Stimulated activated naive B cell treated with anti-CD40 and anti-IgM and Interleukin-4, amounts not matched to agents 10 μg/mL and 1 μg/mL and 100 μg/mL, for 72 hours (primary cell): ENCODE results near the gene DTNA.
A peak's percentile ranks its signal among the peaks of the same experiment; 100 is the strongest.
"Not testable (repeated sequence)": the region's sequence is repeated elsewhere in the genome, so short reads cannot be mapped to it uniquely, and the experiment has no call there.

Experiments used
- ATAC-seq, 2 donors: fragments of 150-1000 bp; cut with Tn5 transposase; replicated peaks; 2 replicates each; pipeline ENCODE4 v1.10.0; 2021; ENCODE audit warnings: moderate library complexity in 1 of 2
- DNase-seq: peaks from one replicate; pipeline ENCODE4 v3.0.0; 2021
- H3K27ac Mint-ChIP-seq: one replicate; pipeline ENCODE4 v1.8.0; 2022; ENCODE audit warnings: mild to moderate bottlenecking, mixed read lengths
- H3K27me3 Mint-ChIP-seq, 2 donors: one replicate each; pipeline ENCODE4 v1.8.0; 2022; ENCODE audit warnings: mixed read lengths in 2 of 2
- H3K36me3 Mint-ChIP-seq, 2 donors: one replicate each; pipeline ENCODE4 v1.8.0; 2022; ENCODE audit warnings: mixed read lengths in 2 of 2, mild to moderate bottlenecking in 1 of 2
- H3K4me1 Mint-ChIP-seq, 2 donors: one replicate each; pipeline ENCODE4 v1.8.0; 2022; ENCODE audit warnings: mixed read lengths in 2 of 2, mild to moderate bottlenecking in 1 of 2
- H3K4me3 Mint-ChIP-seq, 2 donors: one replicate each; pipeline ENCODE4 v1.8.0; 2022; ENCODE audit warnings: mild to moderate bottlenecking in 2 of 2, mixed read lengths in 2 of 2, moderate library complexity in 1 of 2
- H3K9me3 Mint-ChIP-seq, 2 donors: one replicate each; pipeline ENCODE4 v1.8.0; 2022; ENCODE audit warnings: mixed read lengths in 2 of 2, mild to moderate bottlenecking in 1 of 2

Gene DTNA

GRCh38 chr18:34707670-34708069 lies 2.4 kb upstream of the DTNA start:
- Mint-ChIP-seq H3K9me3 (no peaks in the 10 kb centered on the region), H3K27me3 (no peaks in the 10 kb centered on the region), H3K4me1 (no peaks in the 10 kb centered on the region), H3K36me3 (no peaks in the 10 kb centered on the region), H3K27ac (no peak overlapping the region), H3K4me3 (no peak overlapping the region)
- DNase-seq (no peak), ATAC-seq (no peak)

GRCh38 chr18:34709104-34709503 lies 994 bp upstream of the DTNA start:
- no peaks in the 10 kb centered on the region for H3K36me3 Mint-ChIP-seq
- H3K4me1 Mint-ChIP-seq = no peaks in the 10 kb centered on the region
- DNase-seq = no peak
- no peaks in the 10 kb centered on the region for H3K27me3 Mint-ChIP-seq
- no peak overlapping the region for H3K4me3 Mint-ChIP-seq
- H3K27ac Mint-ChIP-seq = no peak overlapping the region
- no peaks in the 10 kb centered on the region for H3K9me3 Mint-ChIP-seq
- no peak for ATAC-seq

- no peak overlapping the region for H3K27ac Mint-ChIP-seq
- DNase-seq (no peak), ATAC-seq (no peak)
- no peaks in the 10 kb centered on the region for H3K4me1 Mint-ChIP-seq
- no peak overlapping the region for H3K4me3 Mint-ChIP-seq
- no peaks in the 10 kb centered on the region for H3K27me3 Mint-ChIP-seq
- no peaks in the 10 kb centered on the region for H3K9me3 Mint-ChIP-seq
- H3K36me3 Mint-ChIP-seq = no peaks in the 10 kb centered on the region
These were observed 388 bp downstream of the DTNA start for GRCh38 chr18:34710458-34710914.

GRCh38 chr18:34710934-34711333 lies 836 bp downstream of the DTNA start:
- DNase-seq (no peak), ATAC-seq (no peak)
- Mint-ChIP-seq H3K9me3 (no peaks in the 10 kb centered on the region), H3K27me3 (no peaks in the 10 kb centered on the region), H3K4me1 (no peaks in the 10 kb centered on the region), H3K4me3 (no peak overlapping the region), H3K36me3 (no peaks in the 10 kb centered on the region), H3K27ac (no peak overlapping the region)

DNA sequence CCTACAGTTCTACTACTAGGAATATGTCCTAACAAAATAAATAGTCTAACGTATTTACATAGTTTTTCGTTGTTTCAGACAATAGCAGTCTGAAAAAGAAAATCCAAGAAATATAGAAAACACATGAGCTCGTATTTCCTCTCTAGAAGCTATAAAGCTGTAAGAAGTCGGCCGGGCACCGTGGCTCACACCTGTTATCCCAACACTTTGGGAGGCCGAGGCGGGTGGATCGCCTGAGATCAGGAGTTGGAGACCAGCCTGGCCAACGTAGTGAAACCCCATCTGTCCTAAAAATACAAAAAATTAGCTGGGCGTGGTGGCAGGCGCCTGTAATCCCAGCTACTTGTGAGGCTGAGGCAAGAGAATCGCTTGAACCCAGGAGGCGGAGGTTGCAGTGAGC lies 6.0 kb downstream of the DTNA start:
- H3K27me3 Mint-ChIP-seq, ATAC-seq, H3K9me3 Mint-ChIP-seq, H3K4me3 Mint-ChIP-seq, H3K27ac Mint-ChIP-seq, H3K36me3 Mint-ChIP-seq, DNase-seq, H3K4me1 Mint-ChIP-seq: not testable (repeated sequence)

DNA sequence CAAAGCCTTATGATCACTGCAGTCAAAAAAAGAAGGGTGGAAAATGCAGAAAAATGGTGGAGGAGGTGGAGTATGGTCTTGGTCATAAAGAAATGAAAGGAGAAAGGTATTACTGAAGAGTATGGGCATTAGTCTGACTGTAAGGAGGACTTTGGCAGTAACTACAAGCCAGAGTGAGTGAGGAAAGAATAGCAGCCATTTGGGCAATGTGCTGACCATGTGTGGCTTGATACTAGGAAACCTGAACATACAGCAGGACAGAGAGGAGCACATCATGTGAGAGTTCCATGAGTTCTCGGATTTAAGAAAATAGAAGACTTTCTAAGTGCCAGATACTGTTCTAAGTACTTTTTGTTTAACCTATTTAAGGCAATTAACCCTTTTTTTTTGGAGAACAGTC lies 8.5 kb downstream of the DTNA start:
- DNase-seq = no peak
- Mint-ChIP-seq H3K4me3 (no peak overlapping the region), H3K27me3 (no peaks in the 10 kb centered on the region), H3K4me1 (no peaks in the 10 kb centered on the region), H3K36me3 (no peaks in the 10 kb centered on the region), H3K9me3 (no peaks in the 10 kb centered on the region), H3K27ac (no peak overlapping the region)
- no peak for ATAC-seq

- H3K4me3 Mint-ChIP-seq = no peak overlapping the region
- peaks cover 0 to 3% of the 10 kb centered on the region in 2 donors for H3K9me3 Mint-ChIP-seq
- H3K4me1 Mint-ChIP-seq = no peaks in the 10 kb centered on the region
- DNase-seq (no peak), ATAC-seq (no peak)
- no peaks in the 10 kb centered on the region for H3K27me3 Mint-ChIP-seq
- no peaks in the 10 kb centered on the region for H3K36me3 Mint-ChIP-seq
- H3K27ac Mint-ChIP-seq = no peak overlapping the region
These were observed 10.1 kb downstream of the DTNA start for GRCh38 chr18:34720220-34720619.

GRCh38 chr18:34723143-34723542 lies 13.0 kb downstream of the DTNA start:
- Mint-ChIP-seq H3K36me3 (no peaks in the 10 kb centered on the region), H3K9me3 (peaks cover 0 to 3% of the 10 kb centered on the region in 2 donors), H3K4me3 (no peak overlapping the region), H3K27ac (no peak overlapping the region), H3K4me1 (no peaks in the 10 kb centered on the region), H3K27me3 (no peaks in the 10 kb centered on the region)
- no peak for ATAC-seq
- no peak for DNase-seq

DNA sequence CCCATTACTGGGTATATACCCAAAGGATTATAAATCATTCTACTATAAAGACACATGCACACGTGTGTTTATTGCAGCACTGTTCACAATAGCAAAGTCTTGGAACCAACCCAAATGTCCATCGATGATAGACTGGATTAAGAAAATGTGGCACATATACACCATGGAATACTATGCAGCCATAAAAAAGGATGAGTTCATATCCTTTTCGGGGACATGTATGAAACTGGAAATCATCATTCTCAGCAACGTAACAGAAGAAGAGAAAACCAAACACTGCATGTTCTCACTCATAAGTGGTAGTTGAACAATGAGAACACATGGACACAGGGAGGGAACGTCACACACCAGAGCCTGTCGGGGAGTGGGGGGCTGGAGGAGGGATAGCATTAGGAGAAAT lies 15.6 kb downstream of the DTNA start:
- not testable (repeated sequence) for H3K9me3 Mint-ChIP-seq, H3K4me3 Mint-ChIP-seq, H3K4me1 Mint-ChIP-seq, ATAC-seq, DNase-seq, H3K27ac Mint-ChIP-seq, H3K36me3 Mint-ChIP-seq, H3K27me3 Mint-ChIP-seq

DNA sequence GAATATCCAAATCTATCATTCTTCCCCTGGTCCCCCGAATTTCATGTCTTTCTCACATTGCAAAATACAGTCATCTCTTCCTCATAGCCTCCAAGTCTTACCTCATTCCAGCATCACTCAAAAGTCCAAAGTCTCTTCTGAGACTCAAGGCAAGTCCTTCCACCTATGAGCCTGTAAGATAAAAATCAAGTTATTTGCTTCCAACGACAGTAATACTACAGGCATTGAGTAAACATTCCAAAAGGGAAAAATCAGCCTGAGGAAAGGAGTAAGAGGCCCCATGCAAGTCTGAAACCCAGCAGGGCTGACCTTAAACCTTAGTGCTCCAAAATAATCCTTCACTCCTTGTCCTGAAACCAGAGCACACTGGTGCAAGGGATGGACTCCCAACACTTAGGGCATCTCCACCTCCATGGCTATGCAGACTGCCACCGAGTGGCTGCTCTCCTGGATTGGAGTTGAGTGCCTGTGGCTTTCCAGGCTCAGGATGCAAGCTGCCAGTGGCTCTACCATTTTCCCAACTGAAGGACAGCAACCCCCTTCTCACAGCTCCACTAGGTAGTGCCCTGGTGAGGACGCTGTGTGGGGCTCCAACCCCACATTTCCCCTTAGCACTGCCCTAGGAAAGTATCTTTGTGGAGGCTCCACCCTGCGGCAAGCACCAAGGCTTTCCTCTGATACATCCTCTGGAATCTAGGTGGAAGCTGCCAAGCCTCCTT lies 16.3 kb downstream of the DTNA start:
- peaks cover 0 to 6% of the 10 kb centered on the region in 2 donors for H3K4me1 Mint-ChIP-seq
- no peaks in the 10 kb centered on the region for H3K27me3 Mint-ChIP-seq
- H3K9me3 Mint-ChIP-seq = peaks cover 0 to 3% of the 10 kb centered on the region in 2 donors
- H3K36me3 Mint-ChIP-seq = no peaks in the 10 kb centered on the region
- ATAC-seq = no peak
- no peak overlapping the region for H3K27ac Mint-ChIP-seq
- H3K4me3 Mint-ChIP-seq = no peak overlapping the region
- no peak for DNase-seq

GRCh38 chr18:34729264-34729663 lies 19.2 kb downstream of the DTNA start:
- Mint-ChIP-seq H3K9me3 (peaks cover 0 to 3% of the 10 kb centered on the region in 2 donors), H3K27me3 (no peaks in the 10 kb centered on the region), H3K4me3 (no peak overlapping the region), H3K36me3 (no peaks in the 10 kb centered on the region), H3K4me1 (peaks cover 0 to 6% of the 10 kb centered on the region in 2 donors), H3K27ac (no peak overlapping the region)
- DNase-seq (no peak), ATAC-seq (peak; percentile 55 to 57)

- no peaks in the 10 kb centered on the region for H3K27me3 Mint-ChIP-seq
- no peak overlapping the region for H3K4me3 Mint-ChIP-seq
- no peaks in the 10 kb centered on the region for H3K36me3 Mint-ChIP-seq
- ATAC-seq (no peak), DNase-seq (no peak)
- H3K9me3 Mint-ChIP-seq = peaks cover 0 to 2% of the 10 kb centered on the region in 2 donors
- H3K4me1 Mint-ChIP-seq = peaks cover 0 to 6% of the 10 kb centered on the region in 2 donors
- H3K27ac Mint-ChIP-seq = no peak overlapping the region
These were observed 19.8 kb downstream of the DTNA start for GRCh38 chr18:34729740-34730355.

GRCh38 chr18:34730774-34731173 lies 20.7 kb downstream of the DTNA start:
- ATAC-seq (no peak), DNase-seq (no peak)
- Mint-ChIP-seq H3K4me3 (no peak overlapping the region), H3K27me3 (no peaks in the 10 kb centered on the region), H3K36me3 (no peaks in the 10 kb centered on the region), H3K4me1 (peaks cover 0 to 6% of the 10 kb centered on the region in 2 donors), H3K9me3 (no peaks in the 10 kb centered on the region), H3K27ac (no peak overlapping the region)

DNA sequence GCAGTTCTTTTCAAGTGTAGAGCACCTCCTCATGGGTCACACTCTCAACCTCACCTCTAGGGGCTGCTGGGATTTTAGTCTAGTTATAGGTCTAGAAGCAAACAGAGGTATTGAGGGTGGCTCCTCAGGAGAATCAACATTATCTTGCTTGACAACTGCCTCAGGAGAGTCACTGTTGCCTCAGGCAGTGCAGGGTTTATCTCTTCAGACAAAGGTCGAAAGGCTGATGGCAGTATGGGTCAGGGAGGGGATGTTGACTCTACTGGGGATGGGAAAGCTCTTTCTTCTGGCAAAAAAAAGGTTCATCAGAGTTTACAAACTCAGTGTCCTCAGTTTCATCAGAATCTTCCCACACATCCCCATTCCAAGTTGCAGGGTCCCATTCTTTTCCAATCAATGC lies 24.0 kb downstream of the DTNA start:
- DNase-seq (no peak), ATAC-seq (no peak)
- Mint-ChIP-seq H3K4me3 (no peak overlapping the region), H3K9me3 (no peaks in the 10 kb centered on the region), H3K4me1 (peaks cover 0 to 6% of the 10 kb centered on the region in 2 donors), H3K27me3 (no peaks in the 10 kb centered on the region), H3K36me3 (no peaks in the 10 kb centered on the region), H3K27ac (peak overlapping the region; percentile 69)

DNA sequence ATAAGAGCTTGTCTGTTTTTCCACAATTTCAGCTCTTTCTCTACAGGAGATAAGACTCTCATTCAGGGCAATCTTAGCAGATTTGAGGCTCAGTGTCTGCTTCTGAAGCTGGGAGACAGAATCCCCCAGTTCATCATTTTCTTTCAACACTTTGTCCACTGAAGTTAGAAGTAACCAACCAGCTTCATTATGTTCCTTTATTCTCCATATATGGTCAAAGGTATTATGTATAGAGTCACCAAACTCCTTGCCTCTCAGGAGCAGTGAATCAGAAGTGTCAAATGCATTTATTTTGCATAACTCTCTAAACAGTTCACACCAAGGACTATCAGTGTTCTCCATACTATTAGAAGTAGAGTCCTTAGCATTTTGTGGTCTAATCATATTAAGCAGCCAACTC lies 24.4 kb downstream of the DTNA start:
- H3K4me3 Mint-ChIP-seq, H3K27me3 Mint-ChIP-seq, H3K36me3 Mint-ChIP-seq, H3K4me1 Mint-ChIP-seq, ATAC-seq, DNase-seq, H3K27ac Mint-ChIP-seq, H3K9me3 Mint-ChIP-seq: not testable (repeated sequence)
